Kidney (tissue), 14 donors: ENCODE results near the gene LRP5. TPM values are rescaled to one million over a fixed set of nuclear protein-coding genes. Genes with fewer than 3 reads are reported as not detected.

Source experiments
- DNase-seq, 5 donors: peaks; one replicate each; pipeline ENCODE4 v3.0.0-alpha.2; 2013 to 2020
- FAIRE-seq: peaks from 2 replicates; lab custom pipeline; 2012; peaks lifted over from hg19 to GRCh38; lab: Jason Lieb, UNC
- H3K27ac ChIP-seq, 2 donors: one replicate each; pipeline ENCODE4 v1.7.0; 2013; ENCODE audit warnings: low read depth in 2 of 2, low read length in 2 of 2, inconsistent platforms in 1 of 2
- H3K27me3 ChIP-seq: one replicate; pipeline ENCODE4 v1.7.1; 2013; ENCODE audit warnings: low read length, inconsistent platforms; ENCODE audit not compliant: control insufficient read depth, insufficient read depth
- H3K36me3 ChIP-seq, 3 donors: one replicate each; pipeline versions ENCODE4 v1.7.0 to v1.7.1; 2013; ENCODE audit warnings: low read length in 3 of 3, control low read depth in 1 of 3, inconsistent platforms in 1 of 3; ENCODE audit not compliant: insufficient read depth in 3 of 3, control insufficient read depth in 2 of 3
- H3K4me1 ChIP-seq, 3 donors: one replicate each; pipeline versions ENCODE4 v1.7.0 to v1.7.1; 2013; ENCODE audit warnings: low read length in 3 of 3, inconsistent platforms in 1 of 3, low read depth in 1 of 3; ENCODE audit not compliant: control insufficient read depth in 2 of 3, insufficient read depth in 2 of 3
- H3K4me3 ChIP-seq, 3 donors: one replicate each; pipeline versions ENCODE4 v1.7.0 to v1.8.1; 2013; ENCODE audit warnings: low read length in 3 of 3, control low read depth in 1 of 3, inconsistent platforms in 1 of 3
- H3K9ac ChIP-seq, 3 donors: one replicate each; pipeline versions ENCODE4 v1.7.0 to v1.7.1; 2013; ENCODE audit warnings: low read length in 3 of 3, control low read depth in 1 of 3, inconsistent platforms in 1 of 3
- H3K9me3 ChIP-seq, 3 donors: one replicate each; pipeline versions ENCODE4 v1.7.0 to v1.7.1; 2013; ENCODE audit warnings: low read length in 3 of 3, control low read depth in 1 of 3, inconsistent platforms in 1 of 3; ENCODE audit not compliant: control insufficient read depth in 2 of 3, insufficient read depth in 1 of 3
- intact Hi-C: fragments of 100-400 bp; cut with DNase I; formaldehyde crosslinking; loops from one replicate; pipeline ENCODE4 v1.11.1; 2022
- polyA plus RNA-seq: library from polyadenylated mRNA; stranded (reverse); fragments of 350-450 nt; fragmentation: Illumina TruSeq; extraction: RNeasy Lipid Tissue Mini Kit (QIAGEN cat#74804); gene quantifications from one replicate; pipeline ENCODE4 v1.2.3, GENCODE V29; 2014; ENCODE audit warnings: low read depth, low replicate concordance; ENCODE audit not compliant: insufficient read depth
- total RNA-seq: library from RNA; stranded (reverse); fragmentation: NEBNext Ultra II Directional; extraction: Animal tissue kit (Norgen Biotek cat#: 25700); gene quantifications from one replicate; pipeline ENCODE4 v1.2.1, GENCODE V29; 2021
- TF ChIP-seq, protein P1 (sequence below): IDR thresholded peaks from 3 replicates; pipeline ENCODE4 v1.5.1; 2012; ENCODE audit warnings: mild to moderate bottlenecking, moderate library complexity, borderline replicate concordance; ENCODE audit not compliant: insufficient read depth; ENCODE audit errors: extremely low read depth
- donor health status: control.
- donor health status: control.
- donor health status: control.
- donor health status: control.
- donor health status: control.
- donor health status: DM: yes; HTN: yes; CAD: no.
- donor health status: Normal renal cell carcinoma (clear cell type).

LRP5 gene
- total and polyA plus RNA-seq, 2 donors from 2014 or later = 55.4 to 71.3 TPM

DNA sequence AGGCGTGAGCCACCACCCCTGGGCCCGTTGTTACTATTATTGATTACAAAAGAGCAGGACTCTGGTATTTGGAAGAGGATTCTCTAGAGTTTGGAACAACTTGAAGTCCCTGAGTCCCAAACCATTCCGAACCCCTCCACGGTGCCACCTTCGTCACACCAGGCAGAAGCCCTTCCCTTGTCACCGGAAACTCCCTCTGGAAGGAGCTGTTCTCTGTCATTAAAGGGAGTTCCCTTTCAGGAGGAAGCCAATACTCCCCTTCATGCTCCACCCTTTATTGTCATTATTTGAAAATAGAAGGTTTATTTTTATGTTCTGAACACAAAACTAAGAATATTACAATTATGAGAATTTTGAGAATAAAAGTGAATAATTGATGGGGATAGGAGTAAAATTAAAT lies 35.5 kb upstream of the LRP5 start:
- TF ChIP-seq, protein P1, sequence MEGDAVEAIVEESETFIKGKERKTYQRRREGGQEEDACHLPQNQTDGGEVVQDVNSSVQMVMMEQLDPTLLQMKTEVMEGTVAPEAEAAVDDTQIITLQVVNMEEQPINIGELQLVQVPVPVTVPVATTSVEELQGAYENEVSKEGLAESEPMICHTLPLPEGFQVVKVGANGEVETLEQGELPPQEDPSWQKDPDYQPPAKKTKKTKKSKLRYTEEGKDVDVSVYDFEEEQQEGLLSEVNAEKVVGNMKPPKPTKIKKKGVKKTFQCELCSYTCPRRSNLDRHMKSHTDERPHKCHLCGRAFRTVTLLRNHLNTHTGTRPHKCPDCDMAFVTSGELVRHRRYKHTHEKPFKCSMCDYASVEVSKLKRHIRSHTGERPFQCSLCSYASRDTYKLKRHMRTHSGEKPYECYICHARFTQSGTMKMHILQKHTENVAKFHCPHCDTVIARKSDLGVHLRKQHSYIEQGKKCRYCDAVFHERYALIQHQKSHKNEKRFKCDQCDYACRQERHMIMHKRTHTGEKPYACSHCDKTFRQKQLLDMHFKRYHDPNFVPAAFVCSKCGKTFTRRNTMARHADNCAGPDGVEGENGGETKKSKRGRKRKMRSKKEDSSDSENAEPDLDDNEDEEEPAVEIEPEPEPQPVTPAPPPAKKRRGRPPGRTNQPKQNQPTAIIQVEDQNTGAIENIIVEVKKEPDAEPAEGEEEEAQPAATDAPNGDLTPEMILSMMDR = no peak
- Histone ChIP-seq H3K36me3 (no peaks in the 10 kb centered on the region), H3K27ac (no peak overlapping the region), H3K27me3 (no peaks in the 10 kb centered on the region), H3K4me3 (no peak overlapping the region), H3K9me3 (no peaks in the 10 kb centered on the region), H3K4me1 (no peaks in the 10 kb centered on the region), H3K9ac (no peak overlapping the region)
- intact Hi-C loops = no loop called here
- FAIRE-seq = no peak
- DNase-seq = no peak

DNA sequence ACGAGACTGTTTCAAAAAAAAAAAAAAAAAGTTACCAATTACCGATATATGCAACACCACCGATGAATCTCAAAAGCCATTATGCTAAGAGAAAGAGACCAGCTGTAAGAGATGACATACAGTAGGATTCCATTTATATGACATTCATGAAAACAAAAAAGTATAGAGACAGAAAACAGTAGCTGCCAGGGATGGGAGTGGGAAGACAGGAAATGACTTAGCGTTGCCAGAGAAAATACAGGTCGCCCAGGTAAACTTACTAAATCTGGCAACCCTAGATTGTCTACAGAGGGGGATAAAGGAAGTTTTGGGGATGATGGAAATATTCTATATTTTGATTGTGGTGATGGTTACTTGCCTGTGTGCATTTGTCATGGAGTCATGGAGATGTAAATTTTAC lies 32.7 kb upstream of the LRP5 start:
- no peak overlapping the region for H3K9ac ChIP-seq
- no peak overlapping the region for H3K27ac ChIP-seq
- no peak overlapping the region for H3K4me3 ChIP-seq
- H3K4me1 ChIP-seq = no peaks in the 10 kb centered on the region
- intact Hi-C loops = no loop called here
- DNase-seq (no peak), FAIRE-seq (no peak)
- TF ChIP-seq, protein P1 = no peak
- H3K9me3 ChIP-seq = no peaks in the 10 kb centered on the region
- no peaks in the 10 kb centered on the region for H3K36me3 ChIP-seq
- H3K27me3 ChIP-seq = no peaks in the 10 kb centered on the region

- no peak for FAIRE-seq
- H3K27ac ChIP-seq = no peak overlapping the region
- no peak overlapping the region for H3K4me3 ChIP-seq
Observed at GRCh38 chr11:68282141-68282860, 30.1 kb upstream of the LRP5 start.

More at GRCh38 chr11:68282141-68282860, 30.1 kb upstream of the LRP5 start:
- TF ChIP-seq, protein P1 = no peak
- no peak overlapping the region for H3K9ac ChIP-seq
- H3K36me3 ChIP-seq = no peaks in the 10 kb centered on the region
- H3K4me1 ChIP-seq = no peaks in the 10 kb centered on the region
- no peaks in the 10 kb centered on the region for H3K9me3 ChIP-seq
- no peak for DNase-seq
- no peaks in the 10 kb centered on the region for H3K27me3 ChIP-seq
- intact Hi-C loops = no loop called here
